Activated naive CD8-positive, alpha-beta T cell treated with anti-CD3 and anti-CD28 coated beads for 36 hours (primary cell): Measurements from ENCODE around the gene MAGEB3. TPM values are rescaled to one million over a fixed set of nuclear protein-coding genes. Genes with fewer than 3 reads are reported as not detected.

Source experiments
- DNase-seq: peaks from one replicate; pipeline ENCODE4 v3.0.0; 2021
- H3K27ac Mint-ChIP-seq: one replicate; pipeline ENCODE4 v1.8.0; 2022; ENCODE audit warnings: mild to moderate bottlenecking, moderate library complexity, mixed read lengths
- H3K27me3 Mint-ChIP-seq: one replicate; pipeline ENCODE4 v1.8.0; 2022; ENCODE audit warnings: mild to moderate bottlenecking, mixed read lengths
- H3K36me3 Mint-ChIP-seq: one replicate; pipeline ENCODE4 v1.8.0; 2021; ENCODE audit warnings: mild to moderate bottlenecking, mixed read lengths
- H3K4me1 Mint-ChIP-seq: one replicate; pipeline ENCODE4 v1.8.0; 2021; ENCODE audit warnings: mixed read lengths
- H3K4me3 Mint-ChIP-seq: one replicate; pipeline ENCODE4 v1.8.0; 2022; ENCODE audit warnings: mild to moderate bottlenecking, moderate library complexity, mixed read lengths
- H3K9me3 Mint-ChIP-seq: one replicate; pipeline ENCODE4 v1.8.0; 2022; ENCODE audit warnings: mixed read lengths
- total RNA-seq, 2 experiments: library from RNA; stranded (reverse); gene quantifications; one replicate each; pipeline ENCODE4 v1.2.3, GENCODE V29; 2021

Gene MAGEB3
- total RNA-seq, 2 experiments from 2014 or later, result not detected

DNA sequence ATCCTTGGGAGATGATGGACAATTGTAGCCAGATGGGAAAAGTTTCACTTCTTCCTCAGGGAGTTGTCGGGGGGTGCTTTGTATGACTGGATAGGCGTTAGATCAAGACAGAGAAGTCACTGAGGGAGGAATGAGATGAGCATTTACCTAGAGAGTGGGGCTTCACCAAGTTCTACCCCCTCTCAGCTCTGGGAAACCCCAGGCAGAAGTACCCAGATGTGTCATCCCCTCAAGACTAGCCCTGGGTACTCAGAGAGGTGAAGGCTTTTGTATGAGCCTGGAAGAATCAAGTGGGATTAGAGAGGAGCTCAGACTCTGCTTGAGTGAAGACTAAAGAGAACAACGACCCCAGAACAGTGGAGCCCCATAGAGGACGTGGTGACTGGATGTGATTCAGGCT, 18.4 kb downstream of the MAGEB3 start:
- Mint-ChIP-seq H3K9me3 (no peaks in the 10 kb centered on the region), H3K36me3 (no peaks in the 10 kb centered on the region), H3K4me3 (no peak overlapping the region), H3K27me3 (no peaks in the 10 kb centered on the region), H3K27ac (no peak overlapping the region), H3K4me1 (no peaks in the 10 kb centered on the region)
- DNase-seq, result no peak

DNA sequence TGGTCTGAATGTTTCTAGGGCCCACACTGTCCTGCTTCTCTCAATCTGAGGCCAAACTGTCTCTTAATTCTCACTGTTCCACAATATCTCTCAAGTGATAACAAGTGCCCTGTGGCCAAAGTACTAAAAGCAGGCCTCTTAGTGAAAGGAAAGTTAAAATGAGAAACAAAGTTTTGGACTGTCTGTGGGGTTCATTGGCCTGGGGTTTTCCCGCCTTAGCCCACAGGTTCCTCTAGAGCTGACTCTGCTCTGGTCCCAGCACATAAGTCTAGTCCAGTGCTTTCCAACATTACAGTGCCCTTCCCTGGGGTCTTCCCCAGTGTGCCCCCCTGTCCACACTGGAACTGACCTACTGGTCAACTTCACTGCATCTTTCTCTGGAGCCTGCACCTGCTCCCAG, 22.8 kb downstream of the MAGEB3 start:
- H3K4me1 Mint-ChIP-seq, result no peaks in the 10 kb centered on the region
- H3K4me3 Mint-ChIP-seq, result no peak overlapping the region
- H3K27ac Mint-ChIP-seq, result no peak overlapping the region
- H3K9me3 Mint-ChIP-seq, result no peaks in the 10 kb centered on the region
- DNase-seq, result no peak
- H3K27me3 Mint-ChIP-seq, result no peaks in the 10 kb centered on the region
- H3K36me3 Mint-ChIP-seq, result no peaks in the 10 kb centered on the region

- H3K4me1 Mint-ChIP-seq, result no peaks in the 10 kb centered on the region
- DNase-seq, result no peak
- H3K27me3 Mint-ChIP-seq, result no peaks in the 10 kb centered on the region
- no peaks in the 10 kb centered on the region for H3K9me3 Mint-ChIP-seq
- H3K4me3 Mint-ChIP-seq, result no peak overlapping the region
- no peaks in the 10 kb centered on the region for H3K36me3 Mint-ChIP-seq
- no peak overlapping the region for H3K27ac Mint-ChIP-seq
Measured at GRCh38 chrX:30259927-30260326, 29.5 kb downstream of the MAGEB3 start.

DNA sequence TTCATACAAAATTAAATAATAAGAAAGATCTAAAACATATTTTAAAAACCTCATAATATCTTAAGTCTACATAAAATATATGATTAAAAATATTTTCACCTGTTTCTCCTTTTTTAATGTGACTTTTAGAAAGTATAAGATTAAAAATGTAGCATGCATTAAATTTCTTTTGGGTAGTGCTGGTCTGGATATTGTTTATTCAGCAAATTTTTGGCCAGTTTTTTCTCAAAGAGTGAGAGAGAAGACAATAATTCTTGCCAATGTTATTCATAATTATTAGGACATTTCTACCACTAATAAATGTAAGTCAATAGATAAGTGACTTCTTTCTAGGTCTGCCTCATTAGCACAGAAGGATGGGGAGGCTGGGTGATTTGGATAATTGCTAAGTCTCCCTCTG, 30.6 kb downstream of the MAGEB3 start:
- Mint-ChIP-seq H3K4me3 (no peak overlapping the region), H3K27me3 (no peaks in the 10 kb centered on the region), H3K36me3 (no peaks in the 10 kb centered on the region), H3K27ac (no peak overlapping the region), H3K9me3 (no peaks in the 10 kb centered on the region), H3K4me1 (no peaks in the 10 kb centered on the region)
- DNase-seq, result no peak

GRCh38 chrX:30262763-30263162, 32.3 kb downstream of the MAGEB3 start:
- Mint-ChIP-seq H3K27me3 (no peaks in the 10 kb centered on the region), H3K4me1 (no peaks in the 10 kb centered on the region), H3K36me3 (no peaks in the 10 kb centered on the region), H3K27ac (no peak overlapping the region), H3K4me3 (no peak overlapping the region), H3K9me3 (no peaks in the 10 kb centered on the region)
- DNase-seq, result no peak

DNA sequence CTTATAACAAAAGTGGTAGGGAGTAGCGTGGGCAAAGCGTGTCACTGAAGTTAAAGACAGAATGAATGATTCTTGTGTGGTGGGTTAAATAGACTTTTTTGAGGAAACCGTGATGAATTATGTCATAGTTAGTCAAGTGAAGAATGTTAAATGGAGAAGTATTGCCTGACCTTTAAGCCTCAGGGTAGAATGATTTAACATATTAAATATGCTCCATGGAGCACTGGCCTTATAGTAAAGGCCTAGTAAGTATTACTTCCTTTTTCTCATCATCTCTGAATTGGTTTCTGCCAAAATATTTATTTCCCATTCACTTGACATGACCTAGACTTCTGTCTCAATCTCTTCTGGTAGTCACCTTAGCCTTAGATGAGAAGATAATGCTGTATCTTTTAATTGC, 40.2 kb downstream of the MAGEB3 start:
- Mint-ChIP-seq H3K9me3 (no peaks in the 10 kb centered on the region), H3K4me3 (no peak overlapping the region), H3K27me3 (no peaks in the 10 kb centered on the region), H3K4me1 (no peaks in the 10 kb centered on the region), H3K27ac (no peak overlapping the region), H3K36me3 (no peaks in the 10 kb centered on the region)
- DNase-seq, result no peak

- Mint-ChIP-seq H3K27me3 (no peaks in the 10 kb centered on the region), H3K9me3 (no peaks in the 10 kb centered on the region), H3K36me3 (no peaks in the 10 kb centered on the region), H3K4me3 (no peak overlapping the region), H3K27ac (no peak overlapping the region), H3K4me1 (no peaks in the 10 kb centered on the region)
- no peak for DNase-seq
Measured at GRCh38 chrX:30275498-30275897, 45.0 kb downstream of the MAGEB3 start.

DNA sequence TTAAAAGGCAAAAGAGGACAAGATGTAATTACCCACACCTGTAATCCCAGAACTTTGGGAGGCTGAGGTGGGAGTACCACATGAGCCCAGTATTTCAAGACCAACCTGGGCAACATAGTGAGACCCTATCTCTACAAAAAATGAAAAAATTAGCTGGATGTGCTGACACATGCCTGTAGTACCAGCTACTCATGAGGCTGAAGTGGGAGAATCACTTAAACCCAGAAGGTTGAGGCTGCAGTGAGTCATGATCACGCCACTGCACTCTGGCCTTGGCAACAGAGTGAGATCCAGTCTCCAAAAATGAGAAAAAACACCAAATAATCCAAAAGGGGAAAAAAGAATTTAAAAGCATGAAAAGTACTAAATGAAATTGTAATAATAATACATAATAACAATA, 47.9 kb downstream of the MAGEB3 start:
- Mint-ChIP-seq H3K9me3 (no peaks in the 10 kb centered on the region), H3K27ac (no peak overlapping the region), H3K36me3 (no peaks in the 10 kb centered on the region), H3K4me3 (no peak overlapping the region), H3K27me3 (no peaks in the 10 kb centered on the region), H3K4me1 (no peaks in the 10 kb centered on the region)
- no peak for DNase-seq

DNA sequence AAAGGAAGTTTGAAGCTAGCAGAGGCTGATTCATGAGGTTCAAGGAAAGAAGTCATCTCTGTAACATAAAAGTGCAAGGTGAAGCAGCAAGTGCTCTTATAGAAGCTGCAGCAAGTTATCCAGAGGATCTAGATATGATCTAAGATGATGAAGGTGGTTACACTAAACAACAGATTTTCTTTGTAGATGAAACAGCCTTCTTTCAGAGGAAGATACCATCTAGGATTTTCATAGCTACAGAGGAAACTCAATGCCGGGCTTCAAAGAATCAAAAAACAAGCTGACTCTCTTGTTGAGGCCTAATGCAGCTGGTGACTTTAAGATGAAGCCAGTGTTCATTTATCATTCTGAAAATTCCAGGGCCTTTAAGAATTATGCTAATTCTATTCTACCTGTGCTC, 50.0 kb downstream of the MAGEB3 start:
- no peak for DNase-seq
- no peak overlapping the region for H3K4me3 Mint-ChIP-seq
- H3K27ac Mint-ChIP-seq, result no peak overlapping the region
- H3K9me3 Mint-ChIP-seq, result no peaks in the 10 kb centered on the region
- no peaks in the 10 kb centered on the region for H3K27me3 Mint-ChIP-seq
- H3K4me1 Mint-ChIP-seq, result no peaks in the 10 kb centered on the region
- no peaks in the 10 kb centered on the region for H3K36me3 Mint-ChIP-seq

DNA sequence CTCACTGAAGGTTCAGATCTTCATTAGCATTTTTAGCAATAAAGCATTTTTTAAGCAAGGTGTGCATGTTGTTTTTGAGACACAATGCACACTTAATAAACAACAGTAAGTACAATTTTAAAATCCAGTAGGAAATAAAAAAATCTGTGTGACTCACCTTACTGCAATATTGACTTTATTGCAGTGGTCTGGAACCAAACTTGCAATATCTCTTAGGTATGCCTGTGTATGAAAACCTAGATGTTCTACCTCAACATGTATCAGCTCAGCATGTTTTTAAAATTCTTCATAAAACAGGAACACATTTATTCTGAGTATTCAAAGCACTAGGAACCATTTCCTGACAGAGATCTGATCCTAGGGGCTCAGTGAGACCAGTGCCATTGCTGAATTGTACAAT, 52.1 kb downstream of the MAGEB3 start:
- Mint-ChIP-seq H3K4me3 (no peak overlapping the region), H3K4me1 (no peaks in the 10 kb centered on the region), H3K27ac (no peak overlapping the region), H3K36me3 (no peaks in the 10 kb centered on the region), H3K27me3 (no peaks in the 10 kb centered on the region), H3K9me3 (no peaks in the 10 kb centered on the region)
- DNase-seq, result no peak

DNA sequence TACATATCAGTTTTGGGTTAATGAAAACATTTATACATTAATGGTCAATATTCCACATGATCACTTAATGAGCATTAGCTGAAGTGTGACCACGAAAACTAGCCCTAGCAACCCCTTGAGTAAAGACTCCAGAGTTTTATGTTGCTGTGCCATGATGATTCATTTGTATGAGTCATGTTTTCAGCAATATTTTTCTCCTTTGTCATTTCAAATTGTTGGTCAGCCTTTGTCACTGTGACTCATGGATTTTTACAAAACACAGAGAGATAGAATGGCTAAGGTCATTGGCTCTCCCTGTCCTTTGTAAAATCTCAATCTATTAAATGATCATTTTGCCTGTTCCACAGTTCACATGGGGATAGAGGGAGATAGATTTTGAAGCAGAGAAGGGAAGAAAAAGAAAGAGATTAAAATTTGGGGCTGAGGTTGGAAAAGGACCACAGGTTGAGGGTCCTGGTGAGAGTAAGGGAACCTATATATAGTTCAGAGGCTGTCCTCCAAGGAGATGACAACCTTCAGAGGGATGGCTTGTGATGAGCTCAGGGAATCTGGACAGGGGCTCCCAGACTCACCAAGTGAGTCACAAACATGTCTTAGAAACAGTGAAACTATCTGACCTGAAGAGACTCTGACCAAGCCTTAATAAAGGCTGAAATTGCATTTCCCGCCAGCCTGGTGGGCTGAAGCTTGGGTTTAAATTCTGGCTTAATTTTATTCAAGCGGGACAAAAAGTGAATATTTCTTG, 53.2 kb downstream of the MAGEB3 start:
- Mint-ChIP-seq H3K27me3 (no peaks in the 10 kb centered on the region), H3K9me3 (no peaks in the 10 kb centered on the region), H3K4me3 (no peak overlapping the region), H3K4me1 (no peaks in the 10 kb centered on the region), H3K27ac (no peak overlapping the region), H3K36me3 (no peaks in the 10 kb centered on the region)
- DNase-seq, result no peak

Other genes starting within 250 kb of the MAGEB3 start
- gene MAGEB2, start 15.1 kb upstream of the MAGEB3 start, total RNA-seq, result not detected
- gene MAGEB4, start 11.3 kb downstream of the MAGEB3 start, total RNA-seq, result not detected
- gene MAGEB1, start 16.5 kb downstream of the MAGEB3 start, total RNA-seq, result not detected
- not detected for gene NR0B1, start 78.7 kb downstream of the MAGEB3 start, total RNA-seq